IMR-90 (cell line): ENCODE results near the gene ZNF292. TPM values are rescaled to one million over a fixed set of nuclear protein-coding genes. Genes with fewer than 3 reads are reported as not detected.
A peak's percentile ranks its signal among the peaks of the same experiment; 100 is the strongest.

Source experiments
- ATAC-seq: fragments of 200-7000 bp; cut with Tn5 transposase; 2 replicates; pipeline ENCODE4 v1.9.1; 2020; ENCODE audit warnings: low read depth, mild to moderate bottlenecking, moderate library complexity
- BruUV-seq: library from RNA; stranded (reverse); fragments of 400-500 nt; replicated peaks from 2 replicates; lab custom pipeline; 2021; lab: Mats Ljungman, UMichigan
- CTCF ChIA-PET: fragments of 300-600 bp; formaldehyde crosslinking; extraction: SDS; loops from one replicate; lab custom pipeline; 2021; ENCODE audit warnings: antibody characterized with exemption; lab: Yijun Ruan, JAX
- POLR2A ChIA-PET: fragments of 300-600 bp; sonication (Branson Sonifier 250); formaldehyde crosslinking; loops from one replicate; lab custom pipeline; 2022; ENCODE audit warnings: antibody characterized with exemption; ENCODE audit not compliant: unreplicated experiment; lab: Charles Lee
- DNase-seq: peaks from one replicate; pipeline ENCODE4 v3.0.0; 2013
- H2AFZ ChIP-seq: replicated peaks from 2 replicates; pipeline ENCODE3; 2013; ENCODE audit warnings: low read length, mild to moderate bottlenecking; ENCODE audit not compliant: poor library complexity
- H2AK5ac ChIP-seq: 2 replicates; pipeline ENCODE4 v1.6.1; 2013; ENCODE audit warnings: low read depth, low read length, inconsistent platforms
- H2AK9ac ChIP-seq: replicated peaks from 2 replicates; pipeline ENCODE3; 2013; ENCODE audit warnings: mild to moderate bottlenecking, low read depth, low read length, moderate library complexity; ENCODE audit not compliant: poor library complexity
- H2BK120ac ChIP-seq: 2 replicates; pipeline ENCODE4 v1.6.1; 2013; ENCODE audit warnings: low read depth, low read length, inconsistent platforms
- H2BK15ac ChIP-seq: 3 replicates; pipeline ENCODE4 v1.6.1; 2013; ENCODE audit warnings: low read depth, low read length, inconsistent platforms
- H2BK20ac ChIP-seq: 2 replicates; pipeline ENCODE4 v1.6.1; 2013; ENCODE audit warnings: low read depth, mild to moderate bottlenecking, inconsistent platforms, low read length, moderate library complexity
- H2BK5ac ChIP-seq: 2 replicates; pipeline ENCODE4 v1.6.1; 2013; ENCODE audit warnings: mild to moderate bottlenecking, low read depth, low read length, inconsistent platforms; ENCODE audit not compliant: poor library complexity, severe bottlenecking
- H3K14ac ChIP-seq: replicated peaks from 2 replicates; pipeline ENCODE4 v1.6.1; 2013; ENCODE audit warnings: low read depth, low read length, inconsistent platforms
- H3K18ac ChIP-seq: 2 replicates; pipeline ENCODE4 v1.6.1; 2013; ENCODE audit warnings: low read depth, low read length, control low read depth
- H3K23ac ChIP-seq: 2 replicates; pipeline ENCODE4 v1.6.1; 2013; ENCODE audit warnings: low read depth, low read length, inconsistent platforms
- H3K27ac ChIP-seq: 2 replicates; pipeline ENCODE4 v1.5.1; 2013; ENCODE audit warnings: mild to moderate bottlenecking, control low read depth, low read length; ENCODE audit not compliant: insufficient read depth
- H3K27me3 ChIP-seq: 2 replicates; pipeline ENCODE4 v1.6.1; 2013; ENCODE audit warnings: low read length; ENCODE audit not compliant: control insufficient read depth, insufficient read depth
- H3K36me3 ChIP-seq: 2 replicates; pipeline ENCODE4 v1.6.1; 2013; ENCODE audit warnings: low read length, mixed read lengths; ENCODE audit not compliant: control insufficient read depth, insufficient read depth
- H3K4ac ChIP-seq: 2 replicates; pipeline ENCODE4 v1.6.1; 2013; ENCODE audit warnings: low read depth, low read length, inconsistent platforms
- H3K4me1 ChIP-seq: 2 replicates; pipeline ENCODE4 v1.6.1; 2013; ENCODE audit warnings: low read length, mixed read lengths; ENCODE audit not compliant: control insufficient read depth, insufficient read depth
- H3K4me2 ChIP-seq: 2 replicates; pipeline ENCODE4 v1.6.1; 2013; ENCODE audit warnings: low read depth, mild to moderate bottlenecking, control low read depth, low read length, moderate library complexity
- H3K4me3 ChIP-seq: 2 replicates; pipeline ENCODE4 v1.5.1; 2013; ENCODE audit warnings: low read depth, mild to moderate bottlenecking, control low read depth, low read length, moderate library complexity; ENCODE audit not compliant: insufficient read depth
- H3K56ac ChIP-seq: 2 replicates; pipeline ENCODE4 v1.6.1; 2013; ENCODE audit warnings: low read length, inconsistent platforms; ENCODE audit not compliant: insufficient read depth; ENCODE audit errors: extremely low read depth
- H3K79me1 ChIP-seq, 2 experiments: 2 replicates each; pipeline ENCODE4 v1.6.1; 2013; ENCODE audit warnings: low read length in 2 of 2, inconsistent platforms in 1 of 2, low read depth in 1 of 2
- H3K9ac ChIP-seq: 2 replicates; pipeline ENCODE4 v1.6.1; 2013; ENCODE audit warnings: low read depth, low read length, control low read depth
- H3K9me1 ChIP-seq: 2 replicates; pipeline ENCODE4 v1.6.1; 2013; ENCODE audit warnings: low read length, inconsistent platforms; ENCODE audit not compliant: insufficient read depth
- H3K9me3 ChIP-seq: 2 replicates; pipeline ENCODE4 v1.6.1; 2013; ENCODE audit warnings: low read length; ENCODE audit not compliant: control insufficient read depth, insufficient read depth
- H4K20me1 ChIP-seq: 2 replicates; pipeline ENCODE4 v1.6.1; 2013; ENCODE audit warnings: low read length, inconsistent platforms; ENCODE audit not compliant: insufficient read depth
- H4K5ac ChIP-seq: 2 replicates; pipeline ENCODE4 v1.6.1; 2013; ENCODE audit warnings: mild to moderate bottlenecking, low read depth, low read length, control low read depth
- H4K8ac ChIP-seq, 2 experiments: 2 replicates each; pipeline ENCODE4 v1.6.1; 2013; ENCODE audit warnings: low read depth in 2 of 2, low read length in 2 of 2, control low read depth in 1 of 2, inconsistent platforms in 1 of 2
- H4K91ac ChIP-seq: 2 replicates; pipeline ENCODE4 v1.6.1; 2013; ENCODE audit warnings: low read depth, low read length, inconsistent platforms; ENCODE audit not compliant: insufficient read depth
- CEBPB ChIP-seq: IDR thresholded peaks from 2 replicates; pipeline ENCODE4 v1.6.1; 2012; ENCODE audit warnings: low read depth, low read length, improper control_type of control experiment
- MAFK ChIP-seq: IDR thresholded peaks from 2 replicates; pipeline ENCODE4 v1.6.1; 2012; ENCODE audit warnings: low read depth, low read length, improper control_type of control experiment
- RCOR1 ChIP-seq: IDR thresholded peaks from 2 replicates; pipeline ENCODE4 v1.6.1; 2012; ENCODE audit warnings: mild to moderate bottlenecking, low read length, improper control_type of control experiment; ENCODE audit not compliant: insufficient replicate concordance
- WGBS, 2 experiments: methylation state at CpG; one replicate each; pipeline versions ENCODE4 v1.1.5 to v1.1.7; 2013; ENCODE audit warnings: missing lambda C conversion rate in 2 of 2; ENCODE audit not compliant: insufficient read length in 1 of 2; ENCODE audit errors: extremely low coverage in 2 of 2; 5-methylcytosine and 5-hydroxymethylcytosine counted together
- dilution Hi-C: fragments of 300-500 bp; cut with HindIII; formaldehyde crosslinking; loops from one replicate; pipeline ENCODE4 v1.14.3; 2018; ENCODE audit warnings: low sequenced_read_pairs; ENCODE audit not compliant: unreplicated experiment
- in situ Hi-C: fragments of 300-500 bp; cut with MboI; formaldehyde crosslinking; loops from 3 replicates; pipeline ENCODE4 v1.14.3; 2019; ENCODE audit warnings: low sequenced_read_pairs, inconsistent platforms, mixed read lengths
- intact Hi-C: fragments of 100-400 bp; cut with micrococcal nuclease; formaldehyde crosslinking; loops from 2 replicates; pipeline ENCODE4 v1.10.0; 2022
- polyA plus RNA-seq, 3 experiments: library from polyadenylated mRNA; depleted of rRNA; stranded (reverse); fragments of >200 nt; gene quantifications; 2 replicates each; pipeline ENCODE4 v1.2.3, GENCODE V29; 2012; ENCODE audit warnings: low replicate concordance in 1 of 3
- total RNA-seq: library from RNA; depleted of rRNA; stranded (reverse); fragments of >200 nt; gene quantifications from 2 replicates; pipeline ENCODE4 v1.2.3, GENCODE V29; 2012

Gene ZNF292
- total and polyA plus RNA-seq, 2 of the 4 experiments (the other 2 are of a cell fraction) = 5.5 to 28.3 TPM

GRCh38 chr6:87118054-87118453, 37.3 kb upstream of the ZNF292 start:
- no peaks in the 10 kb centered on the region; the same call in 1 of the 2 replicates for H3K9me3 ChIP-seq
- H3K9ac ChIP-seq = no peak overlapping the region
- no peak overlapping the region for H2BK5ac ChIP-seq
- DNase-seq = peak; percentile 33
- no peak overlapping the region for H2BK20ac ChIP-seq
- H3K27me3 ChIP-seq = peaks cover 2% of the 10 kb centered on the region; the same call in 1 of the 2 replicates
- H2AK5ac ChIP-seq = no peak overlapping the region
- H2BK120ac ChIP-seq = no peak overlapping the region
- dilution Hi-C loops (no loop called here), in situ Hi-C loops (no loop called here), intact Hi-C loops (no loop called here)
- H3K9me1 ChIP-seq = no peaks in the 10 kb centered on the region
- POLR2A ChIA-PET = no interaction called here
- H4K8ac ChIP-seq = no peak overlapping the region
- CTCF ChIA-PET = no interaction called here
- no peak overlapping the region for H2BK15ac ChIP-seq
- H3K18ac ChIP-seq = no peak overlapping the region
- no peak overlapping the region for H2AFZ ChIP-seq
- no peak for ATAC-seq
- H3K4me1 ChIP-seq = no peaks in the 10 kb centered on the region
- H4K20me1 ChIP-seq = no peaks in the 10 kb centered on the region
- no TSS peak for BruUV-seq
- H3K79me1 ChIP-seq = no peaks in the 10 kb centered on the region
- H3K4me2 ChIP-seq = no peak overlapping the region
- no peaks in the 10 kb centered on the region for H3K36me3 ChIP-seq
- H2AK9ac ChIP-seq = no peak overlapping the region
- TF ChIP-seq RCOR1 (no peak), CEBPB (no peak), MAFK (no peak)
- no peak overlapping the region for H3K4ac ChIP-seq
- no peak overlapping the region for H4K5ac ChIP-seq
- H3K14ac ChIP-seq = no peak overlapping the region
- no peak overlapping the region for H4K91ac ChIP-seq
- no CpG with 5 or more reads among the region's 4 CpGs for WGBS, 2 experiments
- H3K27ac ChIP-seq = no peak overlapping the region
- no peak overlapping the region for H3K56ac ChIP-seq
- H3K23ac ChIP-seq = no peak overlapping the region
- H3K4me3 ChIP-seq = no peak overlapping the region
